ENCODE data around the gene HSD17B2.
"Not testable (repeated sequence)": the region's sequence is repeated elsewhere in the genome, so short reads cannot be mapped to it uniquely, and the experiment has no call there.

The HSD17B2 gene

DNA sequence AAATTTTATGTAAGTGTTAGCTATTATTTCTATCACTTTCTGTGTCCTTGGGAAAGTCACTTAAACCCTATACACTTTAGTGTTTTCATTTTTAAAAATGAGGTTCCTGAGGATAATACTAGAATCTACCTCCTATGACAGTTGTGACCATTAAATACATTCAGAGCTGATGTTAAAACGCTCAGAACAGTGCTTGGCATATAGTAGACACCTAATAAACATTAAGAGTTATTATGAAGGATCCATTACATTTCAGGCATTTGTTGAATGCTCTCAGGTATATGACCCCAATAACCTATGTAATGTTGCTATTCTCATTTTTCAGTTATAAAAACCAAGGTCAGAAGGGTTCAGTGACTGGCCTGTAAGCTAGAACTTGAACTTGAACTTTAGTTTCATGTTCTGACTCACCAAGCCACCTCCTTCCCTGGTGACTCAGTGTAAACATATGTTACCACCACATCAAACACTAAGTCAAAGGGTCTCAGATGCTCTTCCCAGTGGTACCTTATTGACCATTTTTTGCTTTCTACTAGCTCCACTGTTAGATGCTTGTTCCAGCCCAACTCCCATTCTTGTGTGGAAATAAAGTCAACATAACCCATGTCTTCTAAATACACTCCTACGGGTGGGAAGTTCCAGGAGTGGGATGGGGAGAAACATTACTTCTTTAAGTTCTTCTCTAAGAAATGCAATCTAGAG lies 47.6 kb downstream of the HSD17B2 start:
- DNase-seq: no peak

- DNase-seq: no peak
These were observed 48.8 kb downstream of the HSD17B2 start for GRCh38 chr16:82083710-82084353.

- DNase-seq: no peak
These were observed 50.1 kb downstream of the HSD17B2 start for GRCh38 chr16:82085011-82085779.

GRCh38 chr16:82088483-82088882 lies 53.4 kb downstream of the HSD17B2 start:
- DNase-seq: no peak

DNA sequence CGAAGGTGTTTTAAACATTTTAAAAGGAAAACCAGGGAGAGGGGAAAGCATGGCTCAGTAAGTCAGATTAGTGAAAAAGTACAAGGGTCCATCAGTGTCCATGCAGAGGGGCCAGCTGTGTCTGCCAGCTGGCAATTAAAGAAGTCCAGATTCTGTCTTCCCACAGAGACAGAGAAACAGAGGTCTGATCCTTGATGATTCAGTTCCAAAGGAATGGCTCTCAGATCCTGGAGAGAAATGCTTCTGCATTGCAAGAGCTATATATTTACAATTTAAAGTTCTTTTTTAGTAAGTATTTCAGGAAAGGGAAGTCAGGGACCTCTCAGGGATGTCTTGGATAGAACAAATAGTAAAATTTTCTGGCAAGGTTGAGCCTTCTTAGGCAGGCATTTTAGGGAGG lies 56.2 kb downstream of the HSD17B2 start:
- no peak for DNase-seq

DNA sequence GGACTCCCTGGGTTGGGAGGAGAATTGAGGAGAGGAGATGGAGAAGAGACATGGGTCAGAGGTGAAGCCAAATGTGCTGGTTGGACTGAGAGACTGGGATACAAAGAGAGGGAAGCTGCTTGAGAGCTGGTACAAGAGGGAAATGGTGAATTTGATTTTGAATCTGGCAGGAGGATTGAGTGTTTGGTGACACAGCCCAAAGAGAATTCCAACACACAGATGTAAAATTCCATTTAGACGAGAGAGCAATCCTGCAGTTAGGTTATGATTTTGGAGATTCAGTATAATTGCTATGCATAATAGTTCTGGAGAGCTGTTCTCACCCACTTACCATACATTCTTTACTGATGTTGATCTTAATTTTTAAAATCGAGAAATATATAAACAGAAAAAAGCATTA lies 57.7 kb downstream of the HSD17B2 start:
- DNase-seq: no peak

- no peak for DNase-seq
These were observed 58.7 kb downstream of the HSD17B2 start for GRCh38 chr16:82093666-82094300.

- no peak for DNase-seq
These were observed 60.0 kb downstream of the HSD17B2 start for GRCh38 chr16:82094942-82095540.

- no peak for DNase-seq
These were observed 61.6 kb downstream of the HSD17B2 start for GRCh38 chr16:82096641-82097040.

- DNase-seq: no peak
These were observed 70.1 kb downstream of the HSD17B2 start for GRCh38 chr16:82105107-82105506.

DNA sequence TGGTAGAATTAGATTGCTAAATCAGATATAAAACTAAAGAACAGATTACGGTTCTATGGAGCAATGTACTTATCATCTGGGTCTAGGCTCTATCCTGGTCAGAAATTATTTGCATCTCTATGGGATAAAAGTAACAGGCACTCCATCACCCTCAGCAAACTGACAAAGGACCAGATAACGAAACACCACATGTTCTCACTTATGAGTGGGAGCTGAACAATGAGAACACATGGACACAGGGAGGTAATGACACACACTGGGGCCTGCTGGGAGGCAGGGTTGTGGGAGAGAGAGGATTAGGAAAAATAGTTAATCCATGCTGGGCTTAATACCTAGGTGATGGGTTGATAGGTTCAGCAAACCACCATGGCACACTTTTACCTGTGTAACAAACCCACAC lies 73.0 kb downstream of the HSD17B2 start:
- no peak for DNase-seq

- no peak for DNase-seq
These were observed 73.7 kb downstream of the HSD17B2 start for GRCh38 chr16:82108774-82109173.

DNA sequence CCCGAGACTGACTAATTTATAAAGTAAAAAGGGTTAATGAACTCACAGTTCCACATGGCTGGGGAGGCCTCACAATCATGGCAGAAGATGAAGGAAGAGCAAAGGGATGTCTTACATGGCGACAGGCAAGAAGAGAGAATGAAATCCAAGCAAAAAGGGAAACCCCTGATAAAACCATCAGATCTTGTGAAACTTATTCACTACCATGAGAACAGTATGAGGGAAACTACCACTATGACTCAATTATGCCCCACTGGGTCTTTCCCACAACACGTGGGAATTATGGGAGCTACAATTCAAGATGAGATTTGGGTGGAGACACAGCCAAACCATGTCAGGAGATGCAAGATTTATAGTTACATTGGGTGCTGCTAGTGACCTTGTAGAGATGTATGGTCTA lies 74.2 kb downstream of the HSD17B2 start:
- not testable (repeated sequence) for DNase-seq

GRCh38 chr16:82111944-82112343 lies 76.9 kb downstream of the HSD17B2 start:
- DNase-seq: no peak

DNA sequence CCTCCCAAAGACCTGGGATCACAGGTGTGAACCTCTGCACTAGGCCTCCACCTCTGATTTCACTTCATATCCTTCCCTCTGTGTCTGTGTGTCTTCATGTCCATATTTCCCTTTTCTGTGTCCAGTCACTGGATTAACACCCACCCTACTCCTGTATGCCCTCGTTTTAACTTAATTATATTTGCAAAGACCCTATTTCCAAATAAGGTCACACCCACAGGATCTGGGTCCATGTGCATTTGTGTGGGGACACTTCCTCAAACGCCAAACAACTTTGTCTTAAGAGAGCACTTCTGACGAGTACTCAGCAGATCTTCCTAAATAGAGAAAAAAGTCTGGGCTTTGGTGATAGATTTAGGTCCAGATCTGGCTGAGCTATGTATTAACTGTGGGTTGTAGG lies 78.7 kb downstream of the HSD17B2 start:
- no peak for DNase-seq

GRCh38 chr16:82116535-82116934 lies 81.5 kb downstream of the HSD17B2 start:
- DNase-seq: no peak

DNA sequence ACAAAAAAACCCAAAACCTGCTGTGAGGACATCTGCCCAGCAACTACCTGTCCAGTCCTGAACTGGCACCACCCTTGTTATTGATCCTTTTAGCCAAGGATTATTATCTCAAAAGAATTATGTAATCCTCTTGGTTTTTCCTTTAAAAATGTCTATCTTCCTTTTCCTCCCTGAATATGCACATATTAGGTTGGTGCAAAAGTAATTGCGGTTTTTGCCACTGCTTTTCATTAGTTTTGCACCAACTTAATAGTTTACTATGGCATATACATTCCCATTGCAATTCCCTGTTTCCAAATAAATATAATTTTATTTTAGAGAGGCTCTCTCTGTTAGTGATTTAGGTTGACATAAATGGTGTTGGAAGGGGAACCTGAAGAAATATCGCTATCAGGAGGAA lies 83.7 kb downstream of the HSD17B2 start:
- no peak for DNase-seq

DNA sequence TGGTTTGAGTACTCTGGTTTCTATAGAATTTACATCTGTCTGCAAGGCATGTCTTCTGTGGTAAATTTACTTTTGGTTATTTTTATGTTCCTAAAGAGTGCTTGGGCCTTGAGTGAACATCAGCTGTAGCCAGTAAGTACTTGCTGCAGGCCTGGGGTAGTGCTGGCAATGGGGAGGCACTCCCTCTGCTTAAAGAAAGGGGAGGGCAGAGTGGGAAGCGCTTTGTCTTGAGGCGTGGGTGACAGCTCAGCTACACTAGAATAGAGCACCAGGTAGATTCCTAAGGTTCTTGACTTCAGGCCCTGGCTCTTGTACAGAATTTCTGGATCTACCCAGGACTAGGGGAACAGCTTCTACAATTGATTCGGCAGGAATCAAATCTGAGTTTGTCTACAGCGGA lies 84.4 kb downstream of the HSD17B2 start:
- DNase-seq: no peak

GRCh38 chr16:82124651-82125050 lies 89.6 kb downstream of the HSD17B2 start:
- no peak for DNase-seq

DNA sequence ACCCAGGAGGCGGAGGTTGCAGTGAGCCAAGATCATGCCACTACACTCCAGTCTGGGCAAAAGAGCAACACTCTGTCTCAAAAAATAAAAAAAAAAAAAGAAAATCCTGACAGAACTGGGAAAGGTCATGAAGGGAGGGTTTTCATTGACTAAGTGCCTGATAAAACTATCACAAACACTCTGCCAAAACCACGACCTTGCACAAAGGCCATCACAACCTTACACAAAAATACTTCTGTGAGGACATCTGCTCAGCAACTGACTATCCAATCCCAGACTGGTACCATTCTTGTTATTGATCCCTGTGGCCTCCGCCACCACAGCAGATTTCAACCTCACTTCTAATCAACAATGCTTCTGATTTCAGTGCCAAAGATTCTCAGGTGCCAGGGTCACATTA lies 94.8 kb downstream of the HSD17B2 start:
- no peak for DNase-seq

DNA sequence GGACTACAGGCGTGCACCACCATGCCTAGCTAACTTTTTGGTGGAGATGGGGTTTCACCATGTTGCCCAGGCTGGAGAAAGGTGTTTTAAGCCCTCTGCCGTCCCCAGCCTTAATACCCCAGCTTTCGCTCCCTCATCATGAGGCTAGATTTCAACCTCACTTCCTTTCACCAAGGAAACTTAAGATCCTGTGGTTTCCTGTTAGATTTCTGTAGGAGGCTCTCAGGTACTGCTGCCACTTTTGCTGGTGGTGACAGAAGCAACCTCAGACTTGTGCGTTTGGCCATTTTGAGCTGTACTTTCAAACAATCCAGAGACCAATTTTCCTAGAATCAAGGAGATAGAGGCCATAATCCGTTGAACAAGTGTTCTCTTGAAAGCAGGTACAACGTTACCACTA lies 98.7 kb downstream of the HSD17B2 start:
- DNase-seq: no peak

- no peak for DNase-seq
These were observed 99.8 kb downstream of the HSD17B2 start for GRCh38 chr16:82134846-82135245.

DNA sequence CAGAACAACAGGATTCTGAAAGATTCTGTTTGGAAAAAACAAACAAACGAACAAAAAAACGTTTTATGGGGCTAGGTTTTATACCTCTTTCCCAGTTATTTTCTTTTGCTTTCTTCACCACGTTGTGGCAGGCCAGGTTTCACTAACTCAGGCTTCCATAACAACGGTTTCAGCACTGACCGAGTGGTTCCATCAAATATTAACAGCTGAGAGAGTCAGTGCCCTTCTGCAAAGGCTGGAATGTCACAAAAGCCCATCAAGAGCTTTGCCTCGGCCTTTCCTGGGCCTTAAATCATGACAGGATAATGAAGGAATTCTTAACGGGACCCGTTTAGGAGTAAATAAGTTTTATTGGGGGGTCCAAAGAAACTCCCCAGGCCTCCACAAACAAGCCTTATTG lies 100.8 kb downstream of the HSD17B2 start:
- DNase-seq: no peak

Measured in NCI-H446 (cell line).